Measurements from ENCODE around the gene KLHL26. TPM values are rescaled to one million over a fixed set of nuclear protein-coding genes. Genes with fewer than 3 reads are reported as not detected.

The KLHL26 gene
- total RNA-seq, 1 donor from 2014 or later = 52.8 TPM

GRCh38 chr19:18683958-18684641 lies 47.3 kb downstream of the KLHL26 start:
- TF ChIP-seq, protein P1, sequence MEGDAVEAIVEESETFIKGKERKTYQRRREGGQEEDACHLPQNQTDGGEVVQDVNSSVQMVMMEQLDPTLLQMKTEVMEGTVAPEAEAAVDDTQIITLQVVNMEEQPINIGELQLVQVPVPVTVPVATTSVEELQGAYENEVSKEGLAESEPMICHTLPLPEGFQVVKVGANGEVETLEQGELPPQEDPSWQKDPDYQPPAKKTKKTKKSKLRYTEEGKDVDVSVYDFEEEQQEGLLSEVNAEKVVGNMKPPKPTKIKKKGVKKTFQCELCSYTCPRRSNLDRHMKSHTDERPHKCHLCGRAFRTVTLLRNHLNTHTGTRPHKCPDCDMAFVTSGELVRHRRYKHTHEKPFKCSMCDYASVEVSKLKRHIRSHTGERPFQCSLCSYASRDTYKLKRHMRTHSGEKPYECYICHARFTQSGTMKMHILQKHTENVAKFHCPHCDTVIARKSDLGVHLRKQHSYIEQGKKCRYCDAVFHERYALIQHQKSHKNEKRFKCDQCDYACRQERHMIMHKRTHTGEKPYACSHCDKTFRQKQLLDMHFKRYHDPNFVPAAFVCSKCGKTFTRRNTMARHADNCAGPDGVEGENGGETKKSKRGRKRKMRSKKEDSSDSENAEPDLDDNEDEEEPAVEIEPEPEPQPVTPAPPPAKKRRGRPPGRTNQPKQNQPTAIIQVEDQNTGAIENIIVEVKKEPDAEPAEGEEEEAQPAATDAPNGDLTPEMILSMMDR (IDR thresholded peaks at IDR 0.05) = no peak
- intact Hi-C loops (cut with DNase I) = loop anchor here (1.0 to 10.0 kb wide), 4 partner anchors 39 to 161 kb away; no protein-coding TSS in a partner anchor

DNA sequence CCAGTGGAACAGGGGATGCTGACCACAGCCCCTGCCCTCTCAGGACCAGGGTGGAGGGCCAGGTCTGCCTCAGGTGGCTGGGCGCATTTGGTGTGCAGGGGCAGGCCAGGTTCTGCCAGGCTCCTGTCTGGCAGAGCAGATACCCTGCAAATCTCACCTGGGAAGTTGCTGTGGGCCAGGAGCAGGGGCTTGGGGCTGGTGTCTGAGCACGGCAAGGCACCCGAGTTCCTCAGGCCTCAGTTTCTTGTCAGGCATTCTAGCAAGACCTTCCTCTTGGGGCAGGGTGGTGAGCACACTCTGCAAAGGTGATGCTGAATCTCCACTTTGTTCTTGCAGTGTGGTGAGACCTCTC lies 47.8 kb downstream of the KLHL26 start:
- Histone ChIP-seq H3K27ac (no peak overlapping the region), H3K4me1 (peaks cover 6 to 17% of the 10 kb centered on the region in 2 donors), H3K9me3 (no peaks in the 10 kb centered on the region), H3K4me3 (peak overlapping the region in 1 of 2 donors; percentile 73), H3K27me3 (no peaks in the 10 kb centered on the region), H3K36me3 (no peaks in the 10 kb centered on the region)
- intact Hi-C loops (cut with DNase I) = loop anchor here (5.0 to 10.0 kb wide), 2 partner anchors 128 to 160 kb away; no protein-coding TSS in a partner anchor
- DNase-seq (ENCODE audit: low spot score in 2 of 2) = no peak
- TF ChIP-seq, protein P1 (IDR thresholded peaks at IDR 0.05) = no peak

More at GRCh38 chr19:18683958-18684641, 47.3 kb downstream of the KLHL26 start:
- Histone ChIP-seq H3K9me3 (no peaks in the 10 kb centered on the region), H3K36me3 (no peaks in the 10 kb centered on the region), H3K4me1 (peaks cover 6 to 17% of the 10 kb centered on the region in 2 donors), H3K27me3 (no peaks in the 10 kb centered on the region), H3K4me3 (peak overlapping the region; percentile 68 to 73), H3K27ac (peak overlapping the region in 1 of 2 donors; percentile 4)
- DNase-seq (ENCODE audit: low spot score in 2 of 2) = no peak

GRCh38 chr19:18685597-18686190 lies 48.9 kb downstream of the KLHL26 start:
- peaks cover 6 to 17% of the 10 kb centered on the region in 2 donors for H3K4me1 ChIP-seq
- intact Hi-C loops (cut with DNase I) = loop anchor here (10.0 kb wide), 1 partner anchor 159 kb away; no protein-coding TSS in a partner anchor
- no peaks in the 10 kb centered on the region for H3K9me3 ChIP-seq
- H3K27me3 ChIP-seq = no peaks in the 10 kb centered on the region
- TF ChIP-seq, protein P1 (IDR thresholded peaks at IDR 0.05) = no peak
- no peak overlapping the region for H3K4me3 ChIP-seq
- H3K27ac ChIP-seq = no peak overlapping the region
- no peak for DNase-seq (ENCODE audit: low spot score in 2 of 2)
- H3K36me3 ChIP-seq = no peaks in the 10 kb centered on the region

DNA sequence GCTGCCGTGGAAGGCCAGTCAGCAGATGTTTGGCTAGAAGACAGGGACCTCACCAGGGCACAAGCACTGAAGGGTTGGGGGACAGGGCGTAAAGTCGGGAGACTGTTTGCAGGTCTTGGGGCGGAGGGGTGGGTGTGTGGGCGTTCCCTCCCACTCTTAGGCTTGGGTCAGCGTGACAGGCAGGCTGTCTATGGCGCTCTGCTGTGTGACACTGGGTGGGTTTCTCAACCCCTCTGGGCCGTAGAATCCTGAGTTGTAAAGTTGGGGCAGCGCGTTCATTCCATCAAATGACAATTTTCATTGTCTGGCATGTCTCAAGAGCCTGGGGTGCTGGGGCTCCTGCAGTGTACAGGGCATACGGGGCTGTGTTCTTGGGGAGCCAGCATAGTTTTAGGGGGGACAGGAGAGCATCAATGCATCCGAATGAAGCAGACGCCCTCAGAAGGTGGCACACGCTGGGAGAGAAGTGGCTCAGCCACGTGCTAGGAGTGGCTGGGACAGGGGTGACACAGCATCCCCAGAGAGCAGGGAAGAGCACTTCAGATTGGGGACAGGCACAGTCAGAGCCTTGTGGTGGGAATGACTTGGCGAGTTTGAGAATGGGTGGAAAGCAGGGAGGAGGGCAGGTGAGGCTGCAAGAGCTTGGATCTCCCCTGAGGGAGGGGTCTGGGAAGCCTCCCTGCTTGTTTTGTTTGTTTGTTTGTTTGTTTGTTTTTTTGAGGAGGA lies 51.1 kb downstream of the KLHL26 start:
- H3K27ac ChIP-seq = no peak overlapping the region
- TF ChIP-seq, protein P1 (IDR thresholded peaks at IDR 0.05) = no peak
- intact Hi-C loops (cut with DNase I) = loop anchor here (10.0 kb wide), 1 partner anchor 157 kb away; no protein-coding TSS in a partner anchor
- no peaks in the 10 kb centered on the region for H3K36me3 ChIP-seq
- no peak overlapping the region for H3K4me3 ChIP-seq
- peaks cover 6 to 13% of the 10 kb centered on the region in 2 donors for H3K4me1 ChIP-seq
- H3K27me3 ChIP-seq = no peaks in the 10 kb centered on the region
- DNase-seq (ENCODE audit: low spot score in 2 of 2) = no peak
- no peaks in the 10 kb centered on the region for H3K9me3 ChIP-seq

GRCh38 chr19:18696023-18696422 lies 59.2 kb downstream of the KLHL26 start:
- TF ChIP-seq, protein P1 (IDR thresholded peaks at IDR 0.05) = no peak
- Histone ChIP-seq H3K4me3 (no peak overlapping the region), H3K36me3 (no peaks in the 10 kb centered on the region), H3K27ac (no peak overlapping the region), H3K9me3 (no peaks in the 10 kb centered on the region), H3K27me3 (no peaks in the 10 kb centered on the region), H3K4me1 (peaks cover 4 to 6% of the 10 kb centered on the region in 2 donors)
- intact Hi-C loops (cut with DNase I) = no loop called here
- no peak for DNase-seq (ENCODE audit: low spot score in 2 of 2)

Data from ascending aorta (tissue), 2 donors.